Heart right ventricle (tissue), 16 donors: Measurements from ENCODE around the gene GPATCH8. TPM values are rescaled to one million over a fixed set of nuclear protein-coding genes. Genes with fewer than 3 reads are reported as not detected.

ENCODE experiments used
- ATAC-seq, 8 donors: fragments of 200-7000 bp; cut with Tn5 transposase; one replicate each; pipeline ENCODE4 v1.9.1; 2020; ENCODE audit warnings: mild to moderate bottlenecking in 8 of 8, moderate library complexity in 8 of 8, moderate number of reproducible peaks in 1 of 8
- DNase-seq, 2 donors: peaks; one replicate each; pipeline ENCODE4 v3.0.0-alpha.2; 2020
- H3K27ac ChIP-seq, 10 donors: fragments of 200-600 bp; sonication (generic) in 2 of 10; one replicate each; pipeline versions ENCODE4 v1.5.0 to v1.8.0; 2020 to 2022; ENCODE audit warnings: mild to moderate bottlenecking in 3 of 10
- H3K27me3 ChIP-seq, 7 donors: fragments of 200-600 bp; one replicate each; pipeline ENCODE4 v1.8.0; 2021 to 2022; ENCODE audit warnings: mild to moderate bottlenecking in 2 of 7
- H3K36me3 ChIP-seq, 9 donors: fragments of 200-600 bp; sonication (generic) in 1 of 9; one replicate each; pipeline versions ENCODE4 v1.5.0 to v1.8.0; 2020 to 2022; ENCODE audit warnings: mild to moderate bottlenecking in 2 of 9
- H3K4me1 ChIP-seq, 9 donors: fragments of 200-600 bp; sonication (generic) in 1 of 9; one replicate each; pipeline versions ENCODE4 v1.5.0 to v1.8.0; 2020 to 2022; ENCODE audit warnings: mild to moderate bottlenecking in 4 of 9
- H3K4me3 ChIP-seq, 10 donors: fragments of 200-600 bp; sonication (generic) in 2 of 10; one replicate each; pipeline versions ENCODE4 v1.5.0 to v1.8.0; 2020 to 2022; ENCODE audit warnings: mild to moderate bottlenecking in 7 of 10, moderate library complexity in 2 of 10
- H3K9me3 ChIP-seq, 11 donors: fragments of 200-600 bp in 10 of 11; sonication (generic) in 2 of 11; one replicate each; pipeline versions ENCODE4 v1.5.0 to v1.8.0; 2013 to 2022; ENCODE audit warnings: mild to moderate bottlenecking in 2 of 11, control low read depth in 1 of 11, moderate library complexity in 1 of 11
- WGBS, 2 donors: extraction: QIAGEN DNeasy Blood & Tissue Kit; methylation state at CpG; one replicate each; pipeline ENCODE4 v1.1.7; 2013; ENCODE audit warnings: inconsistent platforms in 1 of 2; 5-methylcytosine and 5-hydroxymethylcytosine counted together
- intact Hi-C, 10 donors: fragments of 100-400 bp; cut with DNase I; formaldehyde crosslinking; loops; one replicate each; pipeline versions ENCODE4 v1.11.1 to v1.14.2; 2022
- polyA plus RNA-seq, 2 donors: library from polyadenylated mRNA; stranded (reverse); fragments of 200-250 nt; gene quantifications; one replicate each; pipeline ENCODE4 v1.2.3, GENCODE V29; 2013
- total RNA-seq, 10 donors: library from RNA; stranded (reverse); fragmentation: NEBNext Ultra II Directional in 3 of 10; extraction: Animal tissue kit (Norgen Biotek cat#: 25700) in 3 of 10; gene quantifications; one replicate each; pipeline versions ENCODE4 v1.2.1 to v1.2.4, GENCODE V29; 2021 to 2023
- TF ChIP-seq, protein P1 (sequence below), 9 donors: fragments of 200-600 bp; sonication (generic) in 2 of 9; IDR thresholded peaks; one replicate each; pipeline versions ENCODE4 v1.5.0 to v1.8.0; 2021 to 2022; ENCODE audit warnings: antibody characterized with exemption in 9 of 9, mild to moderate bottlenecking in 5 of 9, moderate library complexity in 1 of 9
- donor health status: Arrhythmogenic right ventricular cardiomyopathy.
- donor health status: ischemic (EF 13 %, LVEDD 7.1; RV severe dilation, severe dysfunction).
- donor health status: healthy with polysubstance abuse.
- donor health status: DM: no; HTN: yes; CAD: no.
- donor health status: DM: no; HTN: no; CAD: no.
- donor health status: ischemic (EF 25% LVEDD 6.9; RV normal size, moderate dysfunction).
- donor health status: ischemic (EF 25% LVEDD 5.7; RV mildly dilated, moderate dysfunction).
- donor health status: healthy.
- donor health status: DM: yes; HTN: yes; CAD: no.
- donor health status: Ischemic cardiomyopathy.
- donor health status: ischemic (EF 35%, LVEDD 5.7; RV mildly dilated, moderate dysfunction).
- donor health status: nonischemic (EF 11% LVEDD 7.7; RV severe dilation, severe dysfunction).
- donor health status: DM: yes; HTN: yes; CAD: no.
- donor health status: PGD.
- donor health status: ischemic (EF 29% LVEDD 5.4; RV normal size, mild dysfunction).
- donor health status: nonischemic (EF 23%, LVEDD 6.1; RV moderate dilation, normal function).

Gene GPATCH8
- total and polyA plus RNA-seq, 12 donors: 5.8 to 25.1 (median 22.0) TPM

- intact Hi-C loops: no loop called here
- peaks cover 0 to 90% (median 15%) of the 10 kb centered on the region in 9 donors for H3K36me3 ChIP-seq
- H3K4me3 ChIP-seq: no peak overlapping the region
- DNase-seq (no peak), ATAC-seq (no peak)
- H3K9me3 ChIP-seq: no peaks in the 10 kb centered on the region
- TF ChIP-seq, protein P1, sequence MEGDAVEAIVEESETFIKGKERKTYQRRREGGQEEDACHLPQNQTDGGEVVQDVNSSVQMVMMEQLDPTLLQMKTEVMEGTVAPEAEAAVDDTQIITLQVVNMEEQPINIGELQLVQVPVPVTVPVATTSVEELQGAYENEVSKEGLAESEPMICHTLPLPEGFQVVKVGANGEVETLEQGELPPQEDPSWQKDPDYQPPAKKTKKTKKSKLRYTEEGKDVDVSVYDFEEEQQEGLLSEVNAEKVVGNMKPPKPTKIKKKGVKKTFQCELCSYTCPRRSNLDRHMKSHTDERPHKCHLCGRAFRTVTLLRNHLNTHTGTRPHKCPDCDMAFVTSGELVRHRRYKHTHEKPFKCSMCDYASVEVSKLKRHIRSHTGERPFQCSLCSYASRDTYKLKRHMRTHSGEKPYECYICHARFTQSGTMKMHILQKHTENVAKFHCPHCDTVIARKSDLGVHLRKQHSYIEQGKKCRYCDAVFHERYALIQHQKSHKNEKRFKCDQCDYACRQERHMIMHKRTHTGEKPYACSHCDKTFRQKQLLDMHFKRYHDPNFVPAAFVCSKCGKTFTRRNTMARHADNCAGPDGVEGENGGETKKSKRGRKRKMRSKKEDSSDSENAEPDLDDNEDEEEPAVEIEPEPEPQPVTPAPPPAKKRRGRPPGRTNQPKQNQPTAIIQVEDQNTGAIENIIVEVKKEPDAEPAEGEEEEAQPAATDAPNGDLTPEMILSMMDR (IDR thresholded peaks at IDR 0.05): no peak
- WGBS, 2 donors: 87 to 90% methylated on average over 3 of the region's 3 CpGs
- H3K4me1 ChIP-seq: no peaks in the 10 kb centered on the region
- no peak overlapping the region for H3K27ac ChIP-seq
- no peaks in the 10 kb centered on the region for H3K27me3 ChIP-seq
Measured at GRCh38 chr17:44424828-44425461, 78.3 kb downstream of the GPATCH8 start.

DNA sequence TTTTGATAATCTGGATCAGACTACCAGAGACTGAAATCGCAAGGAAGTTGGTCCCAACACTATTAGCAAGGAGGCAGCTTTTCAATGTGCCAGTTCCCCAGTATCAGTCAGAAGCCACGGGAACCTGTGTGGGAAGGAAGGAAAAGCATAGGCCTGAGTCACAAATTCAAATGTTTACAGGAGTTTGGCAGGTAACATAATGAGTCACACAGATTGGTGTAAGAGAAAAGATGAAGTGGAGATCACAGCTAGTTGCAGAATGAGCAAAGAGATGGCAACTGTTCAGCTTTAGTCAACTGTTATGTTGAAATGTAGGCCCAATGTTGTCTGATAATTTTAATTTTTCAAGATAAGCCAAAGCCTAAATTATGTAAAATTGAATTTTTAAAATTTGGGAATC lies 85.7 kb downstream of the GPATCH8 start:
- Histone ChIP-seq H3K36me3 (peaks cover 0 to 94% (median 6%) of the 10 kb centered on the region in 9 donors), H3K4me1 (no peaks in the 10 kb centered on the region), H3K9me3 (no peaks in the 10 kb centered on the region), H3K27ac (no peak overlapping the region), H3K4me3 (no peak overlapping the region), H3K27me3 (no peaks in the 10 kb centered on the region)
- TF ChIP-seq, protein P1 (IDR thresholded peaks at IDR 0.05): no peak
- DNase-seq (no peak), ATAC-seq (no peak)
- intact Hi-C loops: no loop called here
- WGBS, 2 donors: 83 to 86% methylated on average over 2 of the region's 2 CpGs

GRCh38 chr17:44416558-44417289 lies 86.5 kb downstream of the GPATCH8 start:
- no peak for ATAC-seq

DNA sequence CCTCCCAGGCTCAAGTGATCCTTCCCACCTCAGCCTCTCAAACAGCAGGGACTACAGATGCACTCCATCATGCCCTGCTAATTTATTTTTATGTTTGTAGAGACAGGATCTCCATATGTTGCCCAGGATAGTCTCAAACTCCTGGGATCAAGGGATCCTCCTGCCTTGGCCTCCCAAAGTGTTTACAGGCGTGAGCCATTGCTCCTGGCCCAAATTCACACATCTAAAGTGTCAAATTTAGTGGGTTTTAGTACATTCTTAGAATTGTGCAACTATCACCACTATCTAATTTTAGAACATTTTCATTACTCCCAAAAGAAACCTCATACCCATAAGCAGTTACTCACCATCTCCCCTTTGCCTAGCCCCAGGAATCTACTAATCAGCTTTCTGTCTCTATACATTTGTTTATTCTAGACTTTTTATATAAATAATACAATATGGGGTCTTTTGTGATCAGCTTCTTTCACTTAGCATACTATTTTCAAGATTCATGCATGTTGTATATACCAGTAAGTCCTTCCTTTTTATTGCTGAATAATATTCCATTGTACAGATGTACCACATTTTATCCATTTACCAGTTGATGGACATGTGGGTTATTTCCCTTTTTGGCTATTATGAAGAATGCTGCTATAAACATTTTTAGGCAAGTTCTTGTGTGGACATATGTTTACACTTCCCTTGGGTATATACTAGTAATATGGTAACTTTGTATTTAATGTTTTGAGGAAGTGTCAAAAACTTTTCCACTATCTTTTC lies 88.6 kb downstream of the GPATCH8 start:
- Histone ChIP-seq H3K36me3 (peaks cover 0 to 78% (median 6%) of the 10 kb centered on the region in 9 donors), H3K9me3 (no peaks in the 10 kb centered on the region), H3K27me3 (no peaks in the 10 kb centered on the region), H3K27ac (no peak overlapping the region), H3K4me1 (no peaks in the 10 kb centered on the region), H3K4me3 (no peak overlapping the region)
- TF ChIP-seq, protein P1 (IDR thresholded peaks at IDR 0.05): no peak
- DNase-seq: no peak
- no peak for ATAC-seq
- intact Hi-C loops: no loop called here
- 98 to 100% methylated on average over 1 of the region's 1 CpG for WGBS, 2 donors

More at GRCh38 chr17:44416558-44417289, 86.5 kb downstream of the GPATCH8 start:
- Histone ChIP-seq H3K36me3 (peaks cover 0 to 94% (median 6%) of the 10 kb centered on the region in 9 donors), H3K4me1 (no peaks in the 10 kb centered on the region), H3K9me3 (no peaks in the 10 kb centered on the region), H3K27ac (no peak overlapping the region), H3K4me3 (no peak overlapping the region), H3K27me3 (no peaks in the 10 kb centered on the region)
- 92 to 98% methylated on average over 2 of the region's 2 CpGs for WGBS, 2 donors
- DNase-seq: no peak
- intact Hi-C loops: no loop called here
- TF ChIP-seq, protein P1 (IDR thresholded peaks at IDR 0.05): no peak
